Nephron (organoid): ENCODE measurements around the gene SLC13A3.

Experiments used
- H3K27ac Mint-ChIP-seq, 3 experiments: 2 replicates each; pipeline ENCODE4 v1.8.0; 2020; ENCODE audit warnings: mixed read lengths in 3 of 3, mild to moderate bottlenecking in 2 of 3, moderate library complexity in 1 of 3
- H3K27me3 Mint-ChIP-seq: 2 replicates; pipeline ENCODE4 v1.8.0; 2021; ENCODE audit warnings: low read depth, mild to moderate bottlenecking, moderate library complexity, mixed read lengths
- H3K36me3 Mint-ChIP-seq: 2 replicates; pipeline ENCODE4 v1.8.0; 2020; ENCODE audit warnings: low read depth, mixed read lengths
- H3K4me1 Mint-ChIP-seq: 2 replicates; pipeline ENCODE4 v1.8.0; 2020; ENCODE audit warnings: mixed read lengths
- H3K4me3 Mint-ChIP-seq, 3 experiments: 2 replicates each; pipeline ENCODE4 v1.8.0; 2020; ENCODE audit warnings: mild to moderate bottlenecking in 3 of 3, mixed read lengths in 3 of 3, moderate library complexity in 2 of 3
- H3K9me3 Mint-ChIP-seq: 2 replicates; pipeline ENCODE4 v1.8.0; 2020; ENCODE audit warnings: mixed read lengths
- CTCF ChIP-seq, 3 experiments: fragments of 200-600 bp; sonication (generic); IDR thresholded peaks; one replicate each; pipeline ENCODE4 v1.5.0; 2021; ENCODE audit warnings: antibody characterized with exemption in 3 of 3; ENCODE audit not compliant: unreplicated experiment in 3 of 3

SLC13A3 gene

GRCh38 chr20:46696791-46697279 lies 45.6 kb upstream of the SLC13A3 start:
- Mint-ChIP-seq H3K4me3 (no peak overlapping the region), H3K36me3 (no peaks in the 10 kb centered on the region), H3K9me3 (no peaks in the 10 kb centered on the region)

GRCh38 chr20:46695892-46696291 lies 44.6 kb upstream of the SLC13A3 start:
- Mint-ChIP-seq H3K9me3 (no peaks in the 10 kb centered on the region), H3K4me1 (no peaks in the 10 kb centered on the region), H3K36me3 (no peaks in the 10 kb centered on the region), H3K27ac (peak overlapping the region in 1 of 3 experiments; percentile 53), H3K4me3 (no peak overlapping the region), H3K27me3 (no peaks in the 10 kb centered on the region)
- no peak for TF ChIP-seq CTCF (IDR thresholded peaks at IDR 0.05; ENCODE audit: unreplicated experiment in 3 of 3)

More at GRCh38 chr20:46696791-46697279, 45.6 kb upstream of the SLC13A3 start:
- Mint-ChIP-seq H3K27me3 (no peaks in the 10 kb centered on the region), H3K4me1 (no peaks in the 10 kb centered on the region), H3K27ac (no peak overlapping the region)
- TF ChIP-seq CTCF (IDR thresholded peaks at IDR 0.05; ENCODE audit: unreplicated experiment in 3 of 3) = no peak

GRCh38 chr20:46694484-46694883 lies 43.2 kb upstream of the SLC13A3 start:
- Mint-ChIP-seq H3K4me3 (no peak overlapping the region), H3K36me3 (no peaks in the 10 kb centered on the region), H3K4me1 (no peaks in the 10 kb centered on the region), H3K27me3 (no peaks in the 10 kb centered on the region), H3K9me3 (no peaks in the 10 kb centered on the region), H3K27ac (peak overlapping the region in 1 of 3 experiments; percentile 34)
- no peak for TF ChIP-seq CTCF (IDR thresholded peaks at IDR 0.05; ENCODE audit: unreplicated experiment in 3 of 3)

- TF ChIP-seq CTCF (IDR thresholded peaks at IDR 0.05; ENCODE audit: unreplicated experiment in 3 of 3) = no peak
- Mint-ChIP-seq H3K9me3 (no peaks in the 10 kb centered on the region), H3K27me3 (no peaks in the 10 kb centered on the region), H3K4me3 (peak overlapping the region in 2 of 3 experiments; percentile 45 to 59), H3K27ac (peak overlapping the region in 2 of 3 experiments; percentile 58 to 80), H3K36me3 (peaks cover 6% of the 10 kb centered on the region), H3K4me1 (peaks cover 9% of the 10 kb centered on the region)
Observed at GRCh38 chr20:46691196-46691595, 39.9 kb upstream of the SLC13A3 start.

- Mint-ChIP-seq H3K4me3 (peak overlapping the region; percentile 83 to 89 (median 87)), H3K27me3 (no peaks in the 10 kb centered on the region), H3K4me1 (peaks cover 9% of the 10 kb centered on the region), H3K9me3 (no peaks in the 10 kb centered on the region), H3K36me3 (peaks cover 13% of the 10 kb centered on the region), H3K27ac (peak overlapping the region; percentile 68 to 96 (median 91))
- TF ChIP-seq CTCF (IDR thresholded peaks at IDR 0.05; ENCODE audit: unreplicated experiment in 3 of 3) = no peak
Observed at GRCh38 chr20:46690219-46691106, 39.2 kb upstream of the SLC13A3 start.
